22Rv1 (cell line): ENCODE data around the gene ZDHHC8.

Experiments
- ZFX ChIP-seq: fragments of 450-650 bp; IDR thresholded peaks from 2 replicates; pipeline ENCODE4 v1.6.1; 2017; ENCODE audit warnings: antibody characterized with exemption, borderline replicate concordance
- TF ChIP-seq, protein P1 (sequence below): fragments of 450-650 bp; IDR thresholded peaks from 2 replicates; pipeline ENCODE4 v1.5.1; 2017; ENCODE audit warnings: mild to moderate bottlenecking

DNA sequence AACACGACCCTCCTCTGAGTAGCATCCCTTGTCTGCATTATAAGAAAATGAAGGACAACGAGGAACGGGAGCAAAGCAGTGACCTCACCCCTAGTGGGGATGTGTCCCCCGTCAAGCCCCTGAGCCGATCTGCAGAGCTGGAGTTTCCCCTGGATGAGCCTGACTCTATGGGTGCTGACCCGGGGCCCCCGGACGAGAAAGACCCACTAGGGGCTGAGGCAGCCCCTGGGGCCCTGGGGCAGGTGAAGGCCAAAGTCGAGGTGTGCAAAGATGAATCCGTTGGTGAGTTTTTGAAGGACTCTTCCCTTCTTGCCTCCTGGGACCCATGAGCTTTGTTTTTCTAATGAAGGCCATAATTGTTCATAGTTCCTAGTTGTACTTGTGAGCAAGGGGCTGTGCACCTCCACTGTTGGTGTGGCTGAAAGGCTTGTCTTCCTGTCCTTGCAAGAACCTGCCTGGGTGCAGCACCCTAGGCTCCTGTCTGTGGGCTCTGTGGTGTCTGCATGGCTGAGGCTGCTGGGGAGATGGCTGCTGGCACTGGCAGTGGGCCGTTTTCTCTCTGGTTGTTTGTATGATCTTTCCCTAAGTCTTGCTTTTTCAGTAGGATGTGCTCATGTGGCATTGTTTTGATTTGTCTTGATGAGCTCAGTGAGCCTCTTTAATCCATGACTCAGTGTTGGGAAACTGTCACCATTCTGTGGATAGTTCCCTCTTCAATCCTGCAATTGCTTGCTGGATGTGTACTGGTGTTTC, 41.5 kb upstream of the ZDHHC8 start:
- TF ChIP-seq, protein P1, sequence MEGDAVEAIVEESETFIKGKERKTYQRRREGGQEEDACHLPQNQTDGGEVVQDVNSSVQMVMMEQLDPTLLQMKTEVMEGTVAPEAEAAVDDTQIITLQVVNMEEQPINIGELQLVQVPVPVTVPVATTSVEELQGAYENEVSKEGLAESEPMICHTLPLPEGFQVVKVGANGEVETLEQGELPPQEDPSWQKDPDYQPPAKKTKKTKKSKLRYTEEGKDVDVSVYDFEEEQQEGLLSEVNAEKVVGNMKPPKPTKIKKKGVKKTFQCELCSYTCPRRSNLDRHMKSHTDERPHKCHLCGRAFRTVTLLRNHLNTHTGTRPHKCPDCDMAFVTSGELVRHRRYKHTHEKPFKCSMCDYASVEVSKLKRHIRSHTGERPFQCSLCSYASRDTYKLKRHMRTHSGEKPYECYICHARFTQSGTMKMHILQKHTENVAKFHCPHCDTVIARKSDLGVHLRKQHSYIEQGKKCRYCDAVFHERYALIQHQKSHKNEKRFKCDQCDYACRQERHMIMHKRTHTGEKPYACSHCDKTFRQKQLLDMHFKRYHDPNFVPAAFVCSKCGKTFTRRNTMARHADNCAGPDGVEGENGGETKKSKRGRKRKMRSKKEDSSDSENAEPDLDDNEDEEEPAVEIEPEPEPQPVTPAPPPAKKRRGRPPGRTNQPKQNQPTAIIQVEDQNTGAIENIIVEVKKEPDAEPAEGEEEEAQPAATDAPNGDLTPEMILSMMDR: no peak
- no peak for TF ChIP-seq ZFX
